Measurements from ENCODE around the gene LYPLA2. TPM values are rescaled to one million over a fixed set of nuclear protein-coding genes. Genes with fewer than 3 reads are reported as not detected.

LYPLA2 gene
- total and polyA plus RNA-seq, 2 of the 8 experiments (the other 6 are each of a cell fraction or from before 2014, with no cell fraction given), result 138 to 211 TPM

DNA sequence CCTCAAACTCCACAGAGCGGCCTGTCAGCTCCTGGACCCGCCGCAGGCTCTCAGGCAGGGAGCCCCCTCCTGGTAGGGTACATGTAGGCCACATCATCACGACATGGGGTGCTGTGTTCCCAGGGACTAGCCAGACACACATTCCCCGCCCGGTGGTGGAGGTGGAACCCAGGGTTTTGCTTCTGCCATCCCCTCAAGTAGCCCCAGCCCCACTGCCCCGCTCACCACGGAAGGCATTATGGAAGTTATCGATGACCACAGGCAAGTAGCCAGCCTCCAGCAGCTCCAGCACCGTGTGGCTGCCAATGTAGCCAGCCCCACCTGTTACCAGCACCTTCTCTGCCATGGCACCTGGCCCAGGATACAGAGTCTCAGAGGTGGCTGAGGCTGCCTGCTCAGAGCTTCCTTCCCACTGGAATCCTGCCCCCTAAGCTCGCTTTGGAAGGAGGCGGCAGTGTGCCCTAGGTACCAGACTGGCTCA lies 7.8 kb downstream of the LYPLA2 start:
- peak overlapping the region in 1 of 4 experiments; percentile 73; a peak in 1 of 8 replicates for H3K4me3 ChIP-seq (ENCODE audit: extremely low read depth in 1 of 4, insufficient read depth in 2 of 4, low read depth in 3 of 4, low read length in 4 of 4)
- peak overlapping the region; percentile 89 to 95; a peak in 2 of 4 replicates for H3K4me2 ChIP-seq (ENCODE audit: insufficient read depth in 1 of 2, low read depth in 2 of 2, low read length in 2 of 2)
- TF ChIP-seq POU5F1 (IDR thresholded peaks at IDR 0.05; ENCODE audit: low read depth, low read length) (no peak), EZH2 (IDR thresholded peaks at IDR 0.05; ENCODE audit: low read depth, low read length, severe bottlenecking) (no peak), TAF1 (IDR thresholded peaks at IDR 0.05; ENCODE audit: low read depth, low read length) (no peak), MAX (IDR thresholded peaks at IDR 0.05) (no peak), RAD21 (IDR thresholded peaks at IDR 0.05 in 1 of 2, conservative IDR thresholded peaks at IDR 0.05 in 1 of 2; ENCODE audit: low read depth in 2 of 2, low read length in 2 of 2) (peak in 1 of 2 experiments; percentile 35; a peak in 1 of 4 replicates), KDM4A (IDR thresholded peaks at IDR 0.05; ENCODE audit: low read depth, low read length, severe bottlenecking) (peak; percentile 3), CREB1 (IDR thresholded peaks at IDR 0.05) (peak; percentile 14; the same call in 1 of the 2 replicates), KDM1A (IDR thresholded peaks at IDR 0.05; ENCODE audit: borderline replicate concordance, low read length) (no peak), BACH1 (IDR thresholded peaks at IDR 0.05; ENCODE audit: low read length) (no peak), CHD2 (IDR thresholded peaks at IDR 0.05; ENCODE audit: low read length) (no peak), RFX5 (IDR thresholded peaks at IDR 0.05; ENCODE audit: borderline replicate concordance, low read depth, low read length) (no peak), SIN3A (conservative IDR thresholded peaks at IDR 0.05 in 1 of 2, IDR thresholded peaks at IDR 0.05 in 1 of 2; ENCODE audit: low read depth in 1 of 2, low read length in 2 of 2) (0 out of 4 replicates have a peak, but pooled peaks of 1 of the 2 experiments have one; percentile 11)

More for the DNA sequence above, 7.8 kb downstream of the LYPLA2 start:
- 0 out of 2 replicates have a peak overlapping the region, but pooled peaks have one; percentile 90 for H2BK15ac ChIP-seq (ENCODE audit: low read length)
- POLR2A ChIA-PET (ENCODE audit: partially characterized antibody), result interaction anchor here (1.0 to 16.2 kb wide), 10 partner anchors 9 to 353 kb away, joined by 3 to 192 read pairs (median 4); partner anchors contain the start of genes ELOA, HMGCL, LYPLA2 and PITHD1
- H4K5ac ChIP-seq (ENCODE audit: insufficient read length, low read depth, low read length), result no peak overlapping the region
- DNase-seq (ENCODE audit: low read depth in 1 of 2, low spot score in 2 of 2) (no peak), FAIRE-seq (no peak)
- H3K36me3 ChIP-seq (ENCODE audit: control insufficient read depth in 2 of 4, insufficient read depth in 4 of 4, low read length in 3 of 4), result peaks cover 6 to 23% (median 21%) of the 10 kb centered on the region in 4 experiments; a peak in 5 of 8 replicates
- H3K79me2 ChIP-seq (ENCODE audit: control insufficient read depth in 1 of 2, insufficient read depth in 2 of 2, low read length in 2 of 2), result no peaks in the 10 kb centered on the region
- CTCF ChIA-PET (ENCODE audit: partially characterized antibody), result interaction anchor here (0.8 to 5.3 kb wide), 15 partner anchors 8 to 118 kb away, joined by 3 to 66 read pairs (median 4); partner anchors contain the start of genes FUCA1 and PITHD1
- no peak overlapping the region for H4K91ac ChIP-seq (replicated peaks; ENCODE audit: insufficient read length, low read length)
- H2BK20ac ChIP-seq (ENCODE audit: low read length), result no peak overlapping the region
- H3K4me1 ChIP-seq (replicated peaks in 1 of 4; ENCODE audit: control insufficient read depth in 3 of 4, insufficient read depth in 4 of 4, low read length in 3 of 4), result peaks cover 0 to 12% (median 9%) of the 10 kb centered on the region in 4 experiments; a peak in 5 of 7 replicates
- H3K14ac ChIP-seq (ENCODE audit: insufficient read length), result no peak overlapping the region
- peak overlapping the region; percentile 79 for H2BK5ac ChIP-seq (ENCODE audit: low read depth, low read length)
- no peak overlapping the region for H3K18ac ChIP-seq (ENCODE audit: extremely low read depth, low read length)
- H3K9me3 ChIP-seq (ENCODE audit: insufficient read depth in 2 of 2, low read depth in 1 of 2, low read length in 1 of 2), result no peaks in the 10 kb centered on the region
- H3K23me2 ChIP-seq (ENCODE audit: low read depth, low read length), result peaks cover 16% of the 10 kb centered on the region
- H3K56ac ChIP-seq (replicated peaks; ENCODE audit: insufficient read length, low read depth, low read length), result no peak overlapping the region
- no peaks in the 10 kb centered on the region for H3K79me1 ChIP-seq (ENCODE audit: low read depth, low read length)
- H2AFZ ChIP-seq (ENCODE audit: low read length), result no peak overlapping the region
- H3K27me3 ChIP-seq (replicated peaks in 1 of 4; ENCODE audit: control insufficient read depth in 3 of 4, extremely low read depth in 1 of 4, insufficient read depth in 3 of 4, low read length in 3 of 4), result no peaks in the 10 kb centered on the region; a peak in 1 of 7 replicates
- H3K27ac ChIP-seq (ENCODE audit: low read depth, low read length), result no peak overlapping the region
- no peak overlapping the region for H3K23ac ChIP-seq (ENCODE audit: insufficient read length)
- no peak overlapping the region for H3K4ac ChIP-seq (replicated peaks; ENCODE audit: insufficient read length, low read depth, low read length)
- H2AK5ac ChIP-seq (ENCODE audit: low read depth, low read length), result 0 out of 2 replicates have a peak overlapping the region, but pooled peaks have one; percentile 24
- H2BK12ac ChIP-seq (ENCODE audit: low read depth, low read length), result peak overlapping the region; percentile 60; the same call in 1 of the 2 replicates
- no peak overlapping the region for H3K9ac ChIP-seq (replicated peaks in 1 of 4; ENCODE audit: extremely low read depth in 1 of 4, low read depth in 3 of 4, low read length in 3 of 4)
- no peak overlapping the region for H2BK120ac ChIP-seq (replicated peaks; ENCODE audit: low read depth, low read length)
- WGBS, 2 experiments (ENCODE audit: extremely low coverage in 1 of 2, insufficient coverage in 1 of 2, insufficient read length in 1 of 2, insufficient replicate concordance in 2 of 2, low coverage in 1 of 2, low lambda C conversion rate in 2 of 2, missing lambda C conversion rate in 1 of 2), result 86% methylated on average over 12 of the region's 12 CpGs; no CpG with 5 or more reads in 1 of the 2 experiments
- H4K20me1 ChIP-seq (replicated peaks in 1 of 2; ENCODE audit: control insufficient read depth in 1 of 2, insufficient read depth in 2 of 2, low read length in 2 of 2), result peaks cover 4 to 5% of the 10 kb centered on the region in 2 experiments
- H4K8ac ChIP-seq (ENCODE audit: extremely low read depth, insufficient read depth, low read length), result no peak overlapping the region

Measured in H1 (cell line).